ENCODE data around the gene NNAT. TPM values are rescaled to one million over a fixed set of nuclear protein-coding genes. Genes with fewer than 3 reads are reported as not detected.

NNAT gene
- total and polyA plus RNA-seq, 2 of the 8 experiments (the other 6 are each of a cell fraction or from before 2014, with no cell fraction given), result 66.8 to 175 TPM

- no peaks in the 10 kb centered on the region for H4K20me1 ChIP-seq (replicated peaks in 1 of 2; ENCODE audit: control insufficient read depth in 1 of 2, insufficient read depth in 2 of 2, low read length in 2 of 2)
- no peaks in the 10 kb centered on the region for H3K79me1 ChIP-seq (ENCODE audit: low read depth, low read length)
- no peaks in the 10 kb centered on the region; the same call in 1 of the 2 replicates for H3K23me2 ChIP-seq (ENCODE audit: low read depth, low read length)
- H3K9ac ChIP-seq (replicated peaks in 1 of 4; ENCODE audit: extremely low read depth in 1 of 4, low read depth in 3 of 4, low read length in 3 of 4), result no peak overlapping the region
- TF ChIP-seq CTBP2 (IDR thresholded peaks at IDR 0.05; ENCODE audit: borderline replicate concordance, insufficient read depth, insufficient read length, low read length) (no peak), FOSL1 (IDR thresholded peaks at IDR 0.05; ENCODE audit: insufficient read depth, low read depth, low read length) (no peak)
- H2BK15ac ChIP-seq (ENCODE audit: low read length), result no peak overlapping the region
- no peak overlapping the region for H3K4me3 ChIP-seq (ENCODE audit: extremely low read depth in 1 of 4, insufficient read depth in 2 of 4, low read depth in 3 of 4, low read length in 4 of 4)
- H4K5ac ChIP-seq (ENCODE audit: insufficient read length, low read depth, low read length), result no peak overlapping the region
- H3K18ac ChIP-seq (ENCODE audit: extremely low read depth, low read length), result no peak overlapping the region
- no peaks in the 10 kb centered on the region; a peak in 2 of 7 replicates for H3K27me3 ChIP-seq (replicated peaks in 1 of 4; ENCODE audit: control insufficient read depth in 3 of 4, extremely low read depth in 1 of 4, insufficient read depth in 3 of 4, low read length in 3 of 4)
- no peak overlapping the region for H2BK12ac ChIP-seq (ENCODE audit: low read depth, low read length)
- H3K4ac ChIP-seq (replicated peaks; ENCODE audit: insufficient read length, low read depth, low read length), result no peak overlapping the region
- no peak overlapping the region for H3K14ac ChIP-seq (ENCODE audit: insufficient read length)
- H3K27ac ChIP-seq (ENCODE audit: low read depth, low read length), result no peak overlapping the region
- no peak overlapping the region for H2BK20ac ChIP-seq (ENCODE audit: low read length)
- no peak overlapping the region for H2AK5ac ChIP-seq (ENCODE audit: low read depth, low read length)
- DNase-seq (ENCODE audit: low read depth in 1 of 2, low spot score in 2 of 2), result no peak
- H4K8ac ChIP-seq (ENCODE audit: extremely low read depth, insufficient read depth, low read length), result no peak overlapping the region
- H3K79me2 ChIP-seq (ENCODE audit: control insufficient read depth in 1 of 2, insufficient read depth in 2 of 2, low read length in 2 of 2), result no peaks in the 10 kb centered on the region
- FAIRE-seq, result no peak
- no peak overlapping the region for H3K56ac ChIP-seq (replicated peaks; ENCODE audit: insufficient read length, low read depth, low read length)
- H2BK120ac ChIP-seq (replicated peaks; ENCODE audit: low read depth, low read length), result no peak overlapping the region
- no peaks in the 10 kb centered on the region for H3K36me3 ChIP-seq (ENCODE audit: control insufficient read depth in 2 of 4, insufficient read depth in 4 of 4, low read length in 3 of 4)
- WGBS, 2 experiments (ENCODE audit: extremely low coverage in 1 of 2, insufficient coverage in 1 of 2, insufficient read length in 1 of 2, insufficient replicate concordance in 2 of 2, low coverage in 1 of 2, low lambda C conversion rate in 2 of 2, missing lambda C conversion rate in 1 of 2), result 89% methylated on average over 7 of the region's 7 CpGs; no CpG with 5 or more reads in 1 of the 2 experiments
- H2AFZ ChIP-seq (ENCODE audit: low read length), result no peak overlapping the region
- no peak overlapping the region for H3K23ac ChIP-seq (ENCODE audit: insufficient read length)
- peaks cover 0 to 4% (median 0%) of the 10 kb centered on the region in 4 experiments; a peak in 2 of 7 replicates for H3K4me1 ChIP-seq (replicated peaks in 1 of 4; ENCODE audit: control insufficient read depth in 3 of 4, insufficient read depth in 4 of 4, low read length in 3 of 4)
- no peak overlapping the region for H3K4me2 ChIP-seq (ENCODE audit: insufficient read depth in 1 of 2, low read depth in 2 of 2, low read length in 2 of 2)
- CTCF ChIA-PET (ENCODE audit: partially characterized antibody), result interaction anchor here (1.7 to 4.4 kb wide), 2 partner anchors 12 to 95 kb away, joined by 5 to 26 read pairs; no protein-coding TSS in a partner anchor
- H3K9me3 ChIP-seq (ENCODE audit: insufficient read depth in 2 of 2, low read depth in 1 of 2, low read length in 1 of 2), result no peaks in the 10 kb centered on the region
- no peak overlapping the region for H4K91ac ChIP-seq (replicated peaks; ENCODE audit: insufficient read length, low read length)
- POLR2A ChIA-PET (ENCODE audit: partially characterized antibody), result interaction anchor here (1.0 to 12.4 kb wide), 4 partner anchors 13 to 36 kb away, joined by 3 to 106 read pairs (median 6); partner anchors contain the start of gene BLCAP
- no peak overlapping the region for H2BK5ac ChIP-seq (ENCODE audit: low read depth, low read length)
Measured at GRCh38 chr20:37490663-37491350, 30.2 kb upstream of the NNAT start.
